HL-60 (cell line): ENCODE data around the gene ACOT4.

Experiments used
- DNase-seq, 2 experiments: peaks; one replicate each; pipeline ENCODE4 v3.0.0-alpha.2; 2010 to 2020; ENCODE audit warnings: low read depth in 1 of 2, low spot score in 1 of 2
- H3K27ac ChIP-seq: fragments of 250-450 bp; sonication (Bioruptor Pico); replicated peaks from 2 replicates; pipeline ENCODE4 v1.5.1; 2020; ENCODE audit warnings: mild to moderate bottlenecking, moderate library complexity
- H3K27me3 ChIP-seq: fragments of 250-450 bp; sonication (Bioruptor Pico); 2 replicates; pipeline ENCODE4 v1.5.1; 2021; ENCODE audit warnings: mild to moderate bottlenecking, moderate library complexity; ENCODE audit not compliant: insufficient read depth, poor library complexity, severe bottlenecking
- H3K4me3 ChIP-seq: replicated peaks from 2 replicates; pipeline ENCODE4 v1.5.1; 2011; ENCODE audit warnings: mild to moderate bottlenecking, control low read depth, low read length; ENCODE audit not compliant: insufficient read depth
- GABPA ChIP-seq: IDR thresholded peaks from 2 replicates; pipeline ENCODE4 v1.6.1; 2012; ENCODE audit warnings: low read depth
- POLR2AphosphoS5 ChIP-seq: IDR thresholded peaks from 2 replicates; pipeline ENCODE4 v1.6.1; 2012; ENCODE audit warnings: low read depth
- SPI1 ChIP-seq: IDR thresholded peaks from 2 replicates; pipeline ENCODE4 v1.6.1; 2012; ENCODE audit warnings: low read depth, mild to moderate bottlenecking, borderline replicate concordance
- TF ChIP-seq, protein P1 (sequence below): IDR thresholded peaks from 2 replicates; pipeline ENCODE4 v1.6.1; 2012; ENCODE audit warnings: low read depth; ENCODE audit not compliant: insufficient replicate concordance
- TF ChIP-seq, protein P2 (sequence below): IDR thresholded peaks from one replicate; pipeline ENCODE4 v1.5.1; 2011; ENCODE audit warnings: low read length, control low read depth, inconsistent platforms; ENCODE audit not compliant: insufficient read depth

Gene ACOT4

DNA sequence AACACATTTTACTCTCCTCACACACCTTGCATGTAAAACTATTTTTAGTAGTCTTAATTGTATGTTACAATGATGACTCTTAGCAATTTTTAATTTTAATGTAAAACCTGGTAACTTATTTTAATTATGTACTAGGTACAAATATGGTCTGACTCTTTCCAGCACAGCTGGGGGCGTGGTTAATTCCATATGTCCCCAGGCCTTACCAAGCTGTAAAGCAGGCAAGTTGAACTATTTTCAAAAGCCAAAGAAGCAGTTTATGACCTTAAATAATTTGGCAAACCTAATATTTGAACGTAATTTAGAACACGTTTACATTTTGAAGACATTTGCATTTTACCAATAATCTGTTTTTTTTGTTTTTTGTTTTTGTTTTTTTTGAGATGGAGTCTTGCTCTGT lies 11.3 kb downstream of the ACOT4 start:
- Histone ChIP-seq H3K4me3 (no peak overlapping the region), H3K27ac (no peak overlapping the region), H3K27me3 (no peaks in the 10 kb centered on the region)
- no peak for DNase-seq
- no peak for TF ChIP-seq GABPA
- no peak for TF ChIP-seq POLR2AphosphoS5
- TF ChIP-seq, protein P1, sequence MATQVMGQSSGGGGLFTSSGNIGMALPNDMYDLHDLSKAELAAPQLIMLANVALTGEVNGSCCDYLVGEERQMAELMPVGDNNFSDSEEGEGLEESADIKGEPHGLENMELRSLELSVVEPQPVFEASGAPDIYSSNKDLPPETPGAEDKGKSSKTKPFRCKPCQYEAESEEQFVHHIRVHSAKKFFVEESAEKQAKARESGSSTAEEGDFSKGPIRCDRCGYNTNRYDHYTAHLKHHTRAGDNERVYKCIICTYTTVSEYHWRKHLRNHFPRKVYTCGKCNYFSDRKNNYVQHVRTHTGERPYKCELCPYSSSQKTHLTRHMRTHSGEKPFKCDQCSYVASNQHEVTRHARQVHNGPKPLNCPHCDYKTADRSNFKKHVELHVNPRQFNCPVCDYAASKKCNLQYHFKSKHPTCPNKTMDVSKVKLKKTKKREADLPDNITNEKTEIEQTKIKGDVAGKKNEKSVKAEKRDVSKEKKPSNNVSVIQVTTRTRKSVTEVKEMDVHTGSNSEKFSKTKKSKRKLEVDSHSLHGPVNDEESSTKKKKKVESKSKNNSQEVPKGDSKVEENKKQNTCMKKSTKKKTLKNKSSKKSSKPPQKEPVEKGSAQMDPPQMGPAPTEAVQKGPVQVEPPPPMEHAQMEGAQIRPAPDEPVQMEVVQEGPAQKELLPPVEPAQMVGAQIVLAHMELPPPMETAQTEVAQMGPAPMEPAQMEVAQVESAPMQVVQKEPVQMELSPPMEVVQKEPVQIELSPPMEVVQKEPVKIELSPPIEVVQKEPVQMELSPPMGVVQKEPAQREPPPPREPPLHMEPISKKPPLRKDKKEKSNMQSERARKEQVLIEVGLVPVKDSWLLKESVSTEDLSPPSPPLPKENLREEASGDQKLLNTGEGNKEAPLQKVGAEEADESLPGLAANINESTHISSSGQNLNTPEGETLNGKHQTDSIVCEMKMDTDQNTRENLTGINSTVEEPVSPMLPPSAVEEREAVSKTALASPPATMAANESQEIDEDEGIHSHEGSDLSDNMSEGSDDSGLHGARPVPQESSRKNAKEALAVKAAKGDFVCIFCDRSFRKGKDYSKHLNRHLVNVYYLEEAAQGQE: no peak
- TF ChIP-seq SPI1: no peak
- TF ChIP-seq, protein P2, sequence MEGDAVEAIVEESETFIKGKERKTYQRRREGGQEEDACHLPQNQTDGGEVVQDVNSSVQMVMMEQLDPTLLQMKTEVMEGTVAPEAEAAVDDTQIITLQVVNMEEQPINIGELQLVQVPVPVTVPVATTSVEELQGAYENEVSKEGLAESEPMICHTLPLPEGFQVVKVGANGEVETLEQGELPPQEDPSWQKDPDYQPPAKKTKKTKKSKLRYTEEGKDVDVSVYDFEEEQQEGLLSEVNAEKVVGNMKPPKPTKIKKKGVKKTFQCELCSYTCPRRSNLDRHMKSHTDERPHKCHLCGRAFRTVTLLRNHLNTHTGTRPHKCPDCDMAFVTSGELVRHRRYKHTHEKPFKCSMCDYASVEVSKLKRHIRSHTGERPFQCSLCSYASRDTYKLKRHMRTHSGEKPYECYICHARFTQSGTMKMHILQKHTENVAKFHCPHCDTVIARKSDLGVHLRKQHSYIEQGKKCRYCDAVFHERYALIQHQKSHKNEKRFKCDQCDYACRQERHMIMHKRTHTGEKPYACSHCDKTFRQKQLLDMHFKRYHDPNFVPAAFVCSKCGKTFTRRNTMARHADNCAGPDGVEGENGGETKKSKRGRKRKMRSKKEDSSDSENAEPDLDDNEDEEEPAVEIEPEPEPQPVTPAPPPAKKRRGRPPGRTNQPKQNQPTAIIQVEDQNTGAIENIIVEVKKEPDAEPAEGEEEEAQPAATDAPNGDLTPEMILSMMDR: no peak

DNA sequence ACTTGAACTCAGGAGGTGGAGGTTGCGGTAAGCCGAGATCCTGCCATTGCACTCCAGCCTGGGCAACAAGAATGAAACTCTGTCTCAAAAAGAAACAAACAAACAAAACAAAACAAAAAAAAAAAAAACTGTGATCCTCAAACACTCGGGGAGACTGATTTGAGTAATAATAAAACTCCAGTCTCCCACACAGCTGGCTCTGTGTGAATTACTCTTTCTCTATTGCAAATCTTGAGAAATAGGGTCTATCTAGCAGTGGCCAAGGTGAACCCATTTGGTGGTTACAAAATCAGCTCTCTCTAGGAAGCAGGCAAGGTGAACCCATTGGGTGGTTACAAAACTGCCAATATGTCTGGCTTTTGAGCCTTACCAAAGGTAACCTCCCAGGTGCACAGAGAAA lies 14.6 kb downstream of the ACOT4 start:
- Histone ChIP-seq H3K27ac (no peak overlapping the region), H3K27me3 (no peaks in the 10 kb centered on the region), H3K4me3 (no peak overlapping the region)
- DNase-seq: no peak
- TF ChIP-seq, protein P2: no peak
- no peak for TF ChIP-seq GABPA
- no peak for TF ChIP-seq SPI1
- no peak for TF ChIP-seq POLR2AphosphoS5
- TF ChIP-seq, protein P1: no peak

DNA sequence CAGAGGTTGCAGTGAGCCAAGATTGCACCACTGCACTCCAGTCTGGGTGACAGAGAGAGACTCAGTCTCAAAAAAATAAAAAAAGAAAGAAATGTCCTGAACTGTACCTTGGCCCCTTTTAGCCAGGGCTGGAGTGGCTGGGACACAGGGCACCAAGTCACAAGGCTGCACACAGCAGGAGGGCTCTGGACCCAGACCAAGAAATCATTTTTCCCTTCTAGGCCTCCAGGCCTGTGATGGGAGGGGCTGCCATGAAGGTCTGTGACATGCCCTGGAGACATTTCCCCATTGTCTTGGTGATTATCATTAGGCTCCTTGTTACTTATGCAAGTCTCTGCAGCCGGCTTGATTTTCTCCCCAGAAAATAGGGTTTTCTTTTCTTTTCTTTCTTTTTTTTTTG lies 15.6 kb downstream of the ACOT4 start:
- no peaks in the 10 kb centered on the region for H3K27me3 ChIP-seq
- H3K4me3 ChIP-seq: no peak overlapping the region
- TF ChIP-seq POLR2AphosphoS5 (no peak), SPI1 (no peak), GABPA (no peak)
- TF ChIP-seq, protein P2: no peak
- TF ChIP-seq, protein P1: no peak
- no peak overlapping the region for H3K27ac ChIP-seq
- DNase-seq: no peak
